Mucosa of rectum (tissue), 2 donors: ENCODE measurements around the gene SH3D19.
A peak's percentile ranks its signal among the peaks of the same experiment; 100 is the strongest.

Experiments
- H3K27ac ChIP-seq, 2 donors: one replicate each; pipeline ENCODE4 v1.7.0; 2013; ENCODE audit warnings: inconsistent platforms in 2 of 2, low read depth in 2 of 2, low read length in 2 of 2
- H3K27me3 ChIP-seq, 2 donors: one replicate each; pipeline ENCODE4 v1.7.0; 2013; ENCODE audit warnings: low read length in 2 of 2; ENCODE audit not compliant: control insufficient read depth in 2 of 2, insufficient read depth in 2 of 2
- H3K36me3 ChIP-seq, 2 donors: one replicate each; pipeline ENCODE4 v1.7.0; 2013; ENCODE audit warnings: low read length in 2 of 2; ENCODE audit not compliant: control insufficient read depth in 2 of 2, insufficient read depth in 2 of 2
- H3K4me1 ChIP-seq, 2 donors: one replicate each; pipeline ENCODE4 v1.7.0; 2013; ENCODE audit warnings: low read length in 2 of 2, mild to moderate bottlenecking in 1 of 2; ENCODE audit not compliant: control insufficient read depth in 2 of 2, insufficient read depth in 2 of 2
- H3K4me3 ChIP-seq, 2 donors: one replicate each; pipeline ENCODE4 v1.7.0; 2013; ENCODE audit warnings: low read length in 2 of 2
- H3K9ac ChIP-seq, 2 donors: one replicate each; pipeline ENCODE4 v1.7.0; 2013; ENCODE audit warnings: low read length in 2 of 2, low read depth in 1 of 2, mild to moderate bottlenecking in 1 of 2
- H3K9me3 ChIP-seq, 2 donors: one replicate each; pipeline ENCODE4 v1.7.0; 2013; ENCODE audit warnings: low read length in 2 of 2; ENCODE audit not compliant: control insufficient read depth in 2 of 2
- donor health status: healthy.
- donor health status: Normal muscosa, but diverticular disease.

The SH3D19 gene

DNA sequence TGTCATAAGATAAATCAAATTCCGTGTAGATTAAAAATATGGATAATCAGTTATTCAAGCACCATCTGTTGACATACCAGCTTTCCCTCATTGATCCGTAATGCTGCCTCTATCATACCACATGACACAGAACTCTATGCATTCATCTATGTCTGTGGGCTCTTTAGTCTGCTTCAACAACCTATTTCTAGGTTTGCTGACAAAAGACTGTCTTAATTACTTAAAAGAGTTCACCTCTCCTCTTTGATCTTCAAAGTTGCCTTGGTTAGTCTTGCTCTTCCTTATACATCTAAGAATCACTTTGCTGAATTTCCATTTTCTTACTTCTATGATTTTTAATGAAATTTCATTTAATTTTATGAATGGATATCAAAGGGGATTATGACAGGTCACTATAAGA is 105.5 kb downstream of the SH3D19 start:
- no peaks in the 10 kb centered on the region for H3K27me3 ChIP-seq
- H3K36me3 ChIP-seq: no peaks in the 10 kb centered on the region
- no peak overlapping the region for H3K9ac ChIP-seq
- no peaks in the 10 kb centered on the region for H3K4me1 ChIP-seq
- H3K9me3 ChIP-seq: no peaks in the 10 kb centered on the region
- no peak overlapping the region for H3K4me3 ChIP-seq
- no peak overlapping the region for H3K27ac ChIP-seq

DNA sequence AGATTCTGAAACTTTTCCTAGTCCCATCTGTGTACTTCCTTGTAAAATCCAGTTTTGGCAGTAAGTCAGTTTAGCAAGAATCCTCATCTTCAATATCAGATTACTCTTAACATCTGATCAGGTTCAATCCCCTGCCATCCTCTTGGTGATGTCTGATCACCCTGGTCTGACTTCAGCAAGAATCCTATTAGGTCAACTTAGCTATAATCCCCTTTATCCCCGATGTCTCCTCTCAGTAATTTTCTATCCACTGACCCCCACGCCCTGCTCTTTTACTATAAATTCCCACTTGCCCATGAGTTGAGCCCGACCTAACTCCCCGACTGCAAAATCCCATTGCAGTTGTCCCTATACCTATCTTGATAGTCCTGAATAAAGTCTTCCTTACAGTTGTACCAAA is 106.3 kb downstream of the SH3D19 start:
- Histone ChIP-seq H3K4me3 (no peak overlapping the region), H3K9me3 (no peaks in the 10 kb centered on the region), H3K9ac (no peak overlapping the region), H3K36me3 (no peaks in the 10 kb centered on the region), H3K27me3 (no peaks in the 10 kb centered on the region), H3K4me1 (no peaks in the 10 kb centered on the region), H3K27ac (no peak overlapping the region)

DNA sequence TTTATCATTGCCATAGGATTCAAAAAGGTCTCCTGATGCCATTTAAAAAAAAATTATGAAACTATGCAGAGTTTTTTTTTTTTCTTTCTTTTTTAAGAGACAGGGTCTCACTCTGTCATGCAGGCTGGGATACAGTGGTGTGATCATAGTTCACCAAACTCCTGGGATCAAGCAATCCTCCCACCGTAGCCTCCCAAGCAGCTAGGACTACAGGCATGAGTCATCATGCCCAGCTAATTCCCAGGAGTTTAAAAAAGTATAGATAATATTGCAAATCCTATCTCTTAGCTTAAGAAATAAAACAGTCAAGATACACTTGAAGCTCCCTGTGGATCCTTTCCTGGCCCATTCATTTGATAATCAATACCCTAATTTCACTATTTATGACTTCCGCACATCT is 107.1 kb downstream of the SH3D19 start:
- Histone ChIP-seq H3K4me1 (no peaks in the 10 kb centered on the region), H3K36me3 (no peaks in the 10 kb centered on the region), H3K27ac (no peak overlapping the region), H3K9ac (no peak overlapping the region), H3K9me3 (no peaks in the 10 kb centered on the region), H3K4me3 (no peak overlapping the region), H3K27me3 (no peaks in the 10 kb centered on the region)

- Histone ChIP-seq H3K36me3 (peaks cover 0 to 4% of the 10 kb centered on the region in 2 donors), H3K27ac (no peak overlapping the region), H3K4me3 (no peak overlapping the region), H3K4me1 (no peaks in the 10 kb centered on the region), H3K27me3 (no peaks in the 10 kb centered on the region), H3K9ac (no peak overlapping the region), H3K9me3 (no peaks in the 10 kb centered on the region)
Measured at GRCh38 chr4:151217326-151217725, 108.1 kb downstream of the SH3D19 start.

- no peaks in the 10 kb centered on the region for H3K9me3 ChIP-seq
- H3K36me3 ChIP-seq: peaks cover 0 to 4% of the 10 kb centered on the region in 2 donors
- no peaks in the 10 kb centered on the region for H3K27me3 ChIP-seq
- H3K4me3 ChIP-seq: no peak overlapping the region
- no peak overlapping the region for H3K9ac ChIP-seq
- no peaks in the 10 kb centered on the region for H3K4me1 ChIP-seq
- H3K27ac ChIP-seq: no peak overlapping the region
Measured at GRCh38 chr4:151215295-151215694, 110.1 kb downstream of the SH3D19 start.

DNA sequence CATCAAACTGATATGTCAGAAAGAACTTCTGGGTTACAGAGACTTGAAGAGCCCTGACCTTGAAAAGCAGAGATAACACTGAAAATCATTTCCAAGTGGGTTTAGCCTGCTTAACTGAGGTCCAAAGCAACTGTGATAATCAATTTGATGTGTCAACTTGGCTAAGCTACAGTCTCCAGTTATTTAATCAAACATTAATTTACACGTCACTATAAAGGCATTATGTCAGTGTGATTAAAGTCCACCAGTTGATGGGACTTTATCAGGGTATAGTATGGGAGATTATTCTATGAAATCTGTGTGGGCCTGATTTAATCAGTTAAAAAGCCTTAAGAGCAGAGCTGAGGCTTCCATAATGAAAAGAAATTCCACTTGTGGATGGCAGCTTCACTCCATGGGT is 117.5 kb downstream of the SH3D19 start:
- Histone ChIP-seq H3K9me3 (no peaks in the 10 kb centered on the region), H3K27me3 (no peaks in the 10 kb centered on the region), H3K4me3 (no peak overlapping the region), H3K4me1 (peaks cover 0 to 3% of the 10 kb centered on the region in 2 donors), H3K27ac (no peak overlapping the region), H3K9ac (no peak overlapping the region), H3K36me3 (peaks cover 0 to 2% of the 10 kb centered on the region in 2 donors)

- Histone ChIP-seq H3K9ac (no peak overlapping the region), H3K27ac (no peak overlapping the region), H3K4me3 (no peak overlapping the region), H3K4me1 (peaks cover 0 to 3% of the 10 kb centered on the region in 2 donors), H3K9me3 (no peaks in the 10 kb centered on the region), H3K36me3 (no peaks in the 10 kb centered on the region), H3K27me3 (no peaks in the 10 kb centered on the region)
Measured at GRCh38 chr4:151207186-151207585, 118.2 kb downstream of the SH3D19 start.

GRCh38 chr4:151206241-151207005 is 119.0 kb downstream of the SH3D19 start:
- peak overlapping the region in 1 of 2 donors; percentile 3 for H3K27ac ChIP-seq
- no peak overlapping the region for H3K9ac ChIP-seq

GRCh38 chr4:151205722-151206121 is 119.7 kb downstream of the SH3D19 start:
- Histone ChIP-seq H3K9me3 (no peaks in the 10 kb centered on the region), H3K4me1 (peaks cover 0 to 3% of the 10 kb centered on the region in 2 donors), H3K4me3 (no peak overlapping the region), H3K36me3 (no peaks in the 10 kb centered on the region), H3K27me3 (no peaks in the 10 kb centered on the region), H3K9ac (no peak overlapping the region), H3K27ac (peak overlapping the region in 1 of 2 donors; percentile 3)

More at GRCh38 chr4:151206241-151207005, 119.0 kb downstream of the SH3D19 start:
- H3K4me3 ChIP-seq: no peak overlapping the region
- H3K4me1 ChIP-seq: peaks cover 0 to 3% of the 10 kb centered on the region in 2 donors
- H3K27me3 ChIP-seq: no peaks in the 10 kb centered on the region
- no peaks in the 10 kb centered on the region for H3K9me3 ChIP-seq
- no peaks in the 10 kb centered on the region for H3K36me3 ChIP-seq

DNA sequence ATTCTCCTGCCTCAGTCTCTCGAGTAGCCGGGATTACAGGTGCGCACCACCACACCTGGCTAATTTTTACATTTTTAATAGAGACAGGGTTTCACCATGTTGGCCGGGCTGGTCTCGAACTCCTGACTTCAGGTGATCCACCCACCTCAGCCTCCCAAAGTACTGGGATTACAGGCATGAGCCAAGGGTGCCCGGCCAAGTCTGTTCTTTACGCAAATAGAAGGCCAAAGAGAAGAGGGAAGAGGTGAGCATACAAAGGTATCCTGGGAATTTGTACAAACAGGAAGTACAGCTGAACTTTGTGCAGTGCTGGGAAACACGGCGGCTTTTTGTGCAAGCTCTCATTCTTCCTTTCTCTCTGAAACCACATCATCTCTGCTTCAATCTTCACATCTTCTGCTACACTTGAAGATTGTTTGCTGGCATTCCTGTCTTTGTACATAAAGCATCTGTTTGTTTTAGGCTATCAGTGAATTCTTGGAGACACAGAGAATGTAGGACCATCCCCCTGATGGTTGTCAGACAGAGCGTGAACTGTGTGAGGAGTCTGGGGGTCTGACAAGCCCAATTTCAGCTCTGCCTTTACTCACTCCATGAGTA is 120.4 kb downstream of the SH3D19 start:
- no peaks in the 10 kb centered on the region for H3K9me3 ChIP-seq
- H3K4me3 ChIP-seq: no peak overlapping the region
- no peaks in the 10 kb centered on the region for H3K27me3 ChIP-seq
- H3K4me1 ChIP-seq: peaks cover 0 to 3% of the 10 kb centered on the region in 2 donors
- no peak overlapping the region for H3K27ac ChIP-seq
- no peaks in the 10 kb centered on the region for H3K36me3 ChIP-seq
- H3K9ac ChIP-seq: no peak overlapping the region
